GM12878 (cell line): ENCODE results near the gene INSIG2. TPM values are rescaled to one million over a fixed set of nuclear protein-coding genes. Genes with fewer than 3 reads are reported as not detected.

Experiments used
- ATAC-seq: fragments of 200-7000 bp; cut with Tn5 transposase; 3 replicates; pipeline ENCODE4 v1.9.1; 2020; ENCODE audit warnings: mild to moderate bottlenecking, moderate library complexity
- BruUV-seq: library from RNA; stranded (reverse); fragments of 400-500 nt; replicated peaks from 2 replicates; lab custom pipeline; 2021; lab: Mats Ljungman, UMichigan
- CTCF ChIA-PET: fragments of 300-600 bp; sonication (Branson Sonifier 250); formaldehyde crosslinking; extraction: SDS; loops from one replicate; lab custom pipeline; 2021; ENCODE audit warnings: inconsistent platforms; lab: Yijun Ruan, JAX
- POLR2A ChIA-PET: fragments of 350-600 bp; formaldehyde crosslinking; extraction: SDS; loops from one replicate; lab custom pipeline; 2021; ENCODE audit warnings: inconsistent platforms; lab: Charles Lee
- RAD21 ChIA-PET: fragments of 300-600 bp; sonication (Branson Sonifier 250); formaldehyde crosslinking; loops from one replicate; lab custom pipeline; 2023; ENCODE audit warnings: antibody characterized with exemption; ENCODE audit not compliant: unreplicated experiment; lab: Charles Lee
- SMC1A ChIA-PET: fragments of 300-600 bp; sonication (Branson Sonifier 250); formaldehyde crosslinking; loops from one replicate; lab custom pipeline; 2023; ENCODE audit not compliant: unreplicated experiment, uncharacterized antibody; lab: Charles Lee
- DNase-seq: peaks from one replicate; pipeline ENCODE4 v3.0.0-alpha.2; 2011; ENCODE audit warnings: low read depth, low spot score
- FAIRE-seq: peaks from 3 replicates; lab custom pipeline; 2011; peaks lifted over from hg19 to GRCh38; lab: Jason Lieb, UNC
- H2AFZ ChIP-seq: 2 replicates; pipeline ENCODE4 v1.6.0; 2011; ENCODE audit warnings: low read depth, low read length, control low read depth; ENCODE audit not compliant: control insufficient read depth
- H3K27ac ChIP-seq: 2 replicates; pipeline ENCODE4 v1.5.1; 2011; ENCODE audit warnings: control low read depth; ENCODE audit not compliant: control insufficient read depth, insufficient read depth
- H3K27me3 ChIP-seq, 2 experiments: replicated peaks in 1 of 2; 2 replicates each; pipeline versions ENCODE4 v1.6.0 to v1.6.1; 2011; ENCODE audit warnings: low read length in 1 of 2; ENCODE audit not compliant: control insufficient read depth in 2 of 2, insufficient read depth in 2 of 2
- H3K36me3 ChIP-seq, 2 experiments: 2 replicates each; pipeline ENCODE4 v1.5.1; 2011; ENCODE audit warnings: low read length in 1 of 2; ENCODE audit not compliant: control insufficient read depth in 2 of 2, insufficient read depth in 2 of 2
- H3K4me1 ChIP-seq: 2 replicates; pipeline ENCODE4 v1.6.1; 2011; ENCODE audit warnings: mild to moderate bottlenecking, low read length, moderate library complexity, mixed read lengths; ENCODE audit not compliant: control insufficient read depth, insufficient read depth
- H3K4me2 ChIP-seq: 2 replicates; pipeline ENCODE4 v1.6.0; 2011; ENCODE audit warnings: control low read depth; ENCODE audit not compliant: control insufficient read depth, insufficient read depth
- H3K4me3 ChIP-seq: fragments of 200-600 bp; sonication (generic); 2 replicates; pipeline ENCODE4 v1.5.1; 2016
- H3K79me2 ChIP-seq: 2 replicates; pipeline ENCODE4 v1.6.0; 2011; ENCODE audit warnings: low read length; ENCODE audit not compliant: control insufficient read depth, insufficient read depth
- H3K9ac ChIP-seq: 2 replicates; pipeline ENCODE4 v1.8.0; 2011; ENCODE audit warnings: low read length, control low read depth, mixed read lengths; ENCODE audit not compliant: control insufficient read depth, insufficient read depth
- H3K9me3 ChIP-seq: replicated peaks from 3 replicates; pipeline ENCODE4 v1.5.1; 2011; ENCODE audit warnings: mild to moderate bottlenecking, low read length; ENCODE audit not compliant: control insufficient read depth, insufficient read depth
- H4K20me1 ChIP-seq: 2 replicates; pipeline ENCODE4 v1.6.0; 2011; ENCODE audit not compliant: control insufficient read depth, insufficient read depth
- BMI1 ChIP-seq: fragments of 450-650 bp; IDR thresholded peaks from 2 replicates; pipeline ENCODE4 v1.6.1; 2016; ENCODE audit warnings: mild to moderate bottlenecking, moderate library complexity, borderline replicate concordance
- CREM ChIP-seq: IDR thresholded peaks from 2 replicates; pipeline ENCODE4 v1.6.1; 2014; ENCODE audit warnings: antibody characterized with exemption, low read depth
- POLR2AphosphoS5 ChIP-seq: IDR thresholded peaks from 2 replicates; pipeline ENCODE4 v1.6.1; 2011; ENCODE audit warnings: mild to moderate bottlenecking, low read length, inconsistent platforms
- RCOR1 ChIP-seq: conservative IDR thresholded peaks from 2 replicates; pipeline ENCODE4 v1.6.1; 2012; ENCODE audit warnings: low read depth, low read length, improper control_type of control experiment
- RUNX3 ChIP-seq: IDR thresholded peaks from 2 replicates; pipeline ENCODE4 v1.6.1; 2012; ENCODE audit warnings: low read length, inconsistent platforms
- SIX5 ChIP-seq: IDR thresholded peaks from 2 replicates; pipeline ENCODE4 v1.6.1; 2011; ENCODE audit warnings: mild to moderate bottlenecking, low read depth, low read length, moderate library complexity; ENCODE audit not compliant: severe bottlenecking
- SRF ChIP-seq, 2 experiments: IDR thresholded peaks; 2 replicates each; pipeline ENCODE4 v1.6.1; 2011; ENCODE audit warnings: low read depth in 2 of 2, low read length in 2 of 2, mild to moderate bottlenecking in 1 of 2, moderate library complexity in 1 of 2
- SUZ12 ChIP-seq: fragments of 200-600 bp; sonication (generic); IDR thresholded peaks from one replicate; pipeline ENCODE4 v1.6.1; 2018; ENCODE audit warnings: antibody characterized with exemption, mild to moderate bottlenecking; ENCODE audit not compliant: unreplicated experiment
- WGBS: methylation state at CpG from one replicate; pipeline ENCODE4 v1.1.6; 2016; ENCODE audit warnings: low lambda C conversion rate; ENCODE audit not compliant: insufficient replicate concordance, insufficient coverage; ENCODE audit errors: missing lambda C conversion rate; 5-methylcytosine and 5-hydroxymethylcytosine counted together
- in situ Hi-C: fragments of 300-500 bp; cut with MboI; formaldehyde crosslinking; loops from 9 replicates; pipeline ENCODE4 v1.14.3; 2018; ENCODE audit warnings: mixed read lengths
- intact Hi-C: fragments of 100-400 bp; cut with micrococcal nuclease; formaldehyde crosslinking; loops from one replicate; pipeline ENCODE4 v1.14.2; 2022; ENCODE audit not compliant: unreplicated experiment
- polyA plus RNA-seq, 11 experiments: library from polyadenylated mRNA; depleted of rRNA in 4 of 11; unstranded in 6 of 11; stranded (reverse) in 5 of 11; fragments of >200 nt; fragmentation: Nextera tagmentation in 4 of 11; fragmentation: Illumina TruSeq in 1 of 11; extraction: Ambion mirVana in 4 of 11; extraction: Trizol in 1 of 11; gene quantifications; 1 replicate in 1 of 11; 2 replicates in 10 of 11; pipeline versions ENCODE4 v1.2.1 to v1.2.3, GENCODE V29; 2011 to 2016; ENCODE audit warnings: inconsistent platforms in 2 of 11, missing spikeins in 2 of 11, low read depth in 1 of 11
- total RNA-seq, 4 experiments: library from RNA; depleted of rRNA in 3 of 4; stranded (reverse); fragments of >200 nt in 3 of 4; fragmentation: Illumina TruSeq in 1 of 4; extraction: Trizol in 1 of 4; gene quantifications; 2 replicates each; pipeline versions ENCODE4 v1.2.1 to v1.2.3, GENCODE V29; 2013 to 2021
- TF ChIP-seq, protein P1 (sequence below): IDR thresholded peaks from 2 replicates; pipeline ENCODE4 v1.6.1; 2012; ENCODE audit warnings: low read depth, low read length, improper control_type of control experiment
- TF ChIP-seq, protein P2 (sequence below): fragments of 150-350 bp; IDR thresholded peaks from 2 replicates; pipeline ENCODE4 v1.6.1; 2016; ENCODE audit warnings: low read depth, low read length

INSIG2 gene
- total and polyA plus RNA-seq, 10 of the 15 experiments (the other 5 are each of a cell fraction or from before 2014, with no cell fraction given) = 4.9 to 92.7 (median 12.0) TPM

DNA sequence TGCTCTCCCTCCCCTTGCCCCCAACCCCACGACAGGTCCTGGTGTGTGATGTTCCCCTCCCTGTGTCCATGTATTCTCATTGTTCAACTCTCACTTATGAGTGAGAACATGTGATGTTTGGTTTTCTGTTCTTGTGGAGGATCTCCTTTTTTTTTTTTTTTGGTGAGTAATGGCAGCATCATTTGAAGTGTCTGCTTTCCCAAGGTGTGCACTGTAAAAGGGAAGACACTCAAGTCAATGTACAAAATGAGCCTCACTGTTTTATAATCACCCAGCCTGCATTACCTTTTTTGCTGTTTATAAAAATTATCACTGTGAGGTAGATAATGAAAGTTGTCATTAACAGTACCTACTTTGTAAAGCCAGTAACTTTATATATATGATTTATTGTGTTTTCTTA is 56.9 kb downstream of the INSIG2 start (continued):
- no peak for TF ChIP-seq POLR2AphosphoS5

DNA sequence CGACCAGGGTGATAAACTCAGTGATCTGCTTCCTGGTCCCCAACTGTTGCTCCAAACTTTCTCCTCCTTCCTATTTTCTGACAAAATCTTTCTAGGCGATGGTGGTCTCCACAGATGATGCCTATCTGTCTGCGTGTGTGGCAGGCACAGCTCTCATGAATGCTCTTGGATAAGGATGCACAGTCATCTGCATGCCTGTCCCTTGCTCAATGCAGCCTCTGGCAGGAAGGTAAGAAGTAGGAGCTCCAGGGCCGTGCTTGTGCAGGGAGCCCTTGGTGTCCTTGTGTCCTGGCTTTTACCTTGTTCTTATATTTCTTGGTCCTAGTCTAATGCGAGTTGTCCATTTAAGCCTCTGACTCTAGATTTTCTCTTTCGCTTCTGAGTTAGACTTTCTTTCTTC is 57.5 kb downstream of the INSIG2 start:
- ChIA-PET SMC1A (interaction anchor here (0.6 to 5.1 kb wide), 4 partner anchors 23 to 678 kb away, joined by 3 to 29 read pairs (median 4); no protein-coding TSS in a partner anchor), POLR2A (interaction anchor here (0.6 kb wide), 1 partner anchor 33 kb away, joined by 3 read pairs; no protein-coding TSS in a partner anchor), RAD21 (interaction anchor here (1.1 kb wide), 1 partner anchor 99 kb away, joined by 6 read pairs; no protein-coding TSS in a partner anchor), CTCF (interaction anchor here (1.6 kb wide), 1 partner anchor 99 kb away, joined by 4 read pairs; no protein-coding TSS in a partner anchor)
- no peak overlapping the region for H2AFZ ChIP-seq
- no peak overlapping the region for H3K4me3 ChIP-seq
- no peak overlapping the region for H3K9ac ChIP-seq
- TF ChIP-seq SUZ12 (no peak), SIX5 (no peak), BMI1 (no peak), RUNX3 (no peak), CREM (no peak), POLR2AphosphoS5 (no peak), SRF (IDR thresholded peaks at IDR 0.05; ENCODE audit: low read depth in 2 of 2, low read length in 2 of 2) (no peak), RCOR1 (no peak)
- TF ChIP-seq, protein P1, sequence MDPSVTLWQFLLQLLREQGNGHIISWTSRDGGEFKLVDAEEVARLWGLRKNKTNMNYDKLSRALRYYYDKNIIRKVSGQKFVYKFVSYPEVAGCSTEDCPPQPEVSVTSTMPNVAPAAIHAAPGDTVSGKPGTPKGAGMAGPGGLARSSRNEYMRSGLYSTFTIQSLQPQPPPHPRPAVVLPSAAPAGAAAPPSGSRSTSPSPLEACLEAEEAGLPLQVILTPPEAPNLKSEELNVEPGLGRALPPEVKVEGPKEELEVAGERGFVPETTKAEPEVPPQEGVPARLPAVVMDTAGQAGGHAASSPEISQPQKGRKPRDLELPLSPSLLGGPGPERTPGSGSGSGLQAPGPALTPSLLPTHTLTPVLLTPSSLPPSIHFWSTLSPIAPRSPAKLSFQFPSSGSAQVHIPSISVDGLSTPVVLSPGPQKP = no peak
- TF ChIP-seq, protein P2, sequence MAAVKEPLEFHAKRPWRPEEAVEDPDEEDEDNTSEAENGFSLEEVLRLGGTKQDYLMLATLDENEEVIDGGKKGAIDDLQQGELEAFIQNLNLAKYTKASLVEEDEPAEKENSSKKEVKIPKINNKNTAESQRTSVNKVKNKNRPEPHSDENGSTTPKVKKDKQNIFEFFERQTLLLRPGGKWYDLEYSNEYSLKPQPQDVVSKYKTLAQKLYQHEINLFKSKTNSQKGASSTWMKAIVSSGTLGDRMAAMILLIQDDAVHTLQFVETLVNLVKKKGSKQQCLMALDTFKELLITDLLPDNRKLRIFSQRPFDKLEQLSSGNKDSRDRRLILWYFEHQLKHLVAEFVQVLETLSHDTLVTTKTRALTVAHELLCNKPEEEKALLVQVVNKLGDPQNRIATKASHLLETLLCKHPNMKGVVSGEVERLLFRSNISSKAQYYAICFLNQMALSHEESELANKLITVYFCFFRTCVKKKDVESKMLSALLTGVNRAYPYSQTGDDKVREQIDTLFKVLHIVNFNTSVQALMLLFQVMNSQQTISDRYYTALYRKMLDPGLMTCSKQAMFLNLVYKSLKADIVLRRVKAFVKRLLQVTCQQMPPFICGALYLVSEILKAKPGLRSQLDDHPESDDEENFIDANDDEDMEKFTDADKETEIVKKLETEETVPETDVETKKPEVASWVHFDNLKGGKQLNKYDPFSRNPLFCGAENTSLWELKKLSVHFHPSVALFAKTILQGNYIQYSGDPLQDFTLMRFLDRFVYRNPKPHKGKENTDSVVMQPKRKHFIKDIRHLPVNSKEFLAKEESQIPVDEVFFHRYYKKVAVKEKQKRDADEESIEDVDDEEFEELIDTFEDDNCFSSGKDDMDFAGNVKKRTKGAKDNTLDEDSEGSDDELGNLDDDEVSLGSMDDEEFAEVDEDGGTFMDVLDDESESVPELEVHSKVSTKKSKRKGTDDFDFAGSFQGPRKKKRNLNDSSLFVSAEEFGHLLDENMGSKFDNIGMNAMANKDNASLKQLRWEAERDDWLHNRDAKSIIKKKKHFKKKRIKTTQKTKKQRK = no peak
- H3K4me1 ChIP-seq = no peaks in the 10 kb centered on the region
- no TSS peak for BruUV-seq
- 55% methylated on average over 6 of the region's 6 CpGs for WGBS
- no peaks in the 10 kb centered on the region for H3K79me2 ChIP-seq
- in situ Hi-C loops (no loop called here), intact Hi-C loops (loop anchor here (5.0 kb wide), 1 partner anchor 99 kb away; no protein-coding TSS in a partner anchor)
- H3K27me3 ChIP-seq = no peaks in the 10 kb centered on the region
- no peak for ATAC-seq
- no peaks in the 10 kb centered on the region for H4K20me1 ChIP-seq
- no peak for DNase-seq
- no peak for FAIRE-seq
- H3K27ac ChIP-seq = no peak overlapping the region
- H3K4me2 ChIP-seq = no peak overlapping the region
- no peaks in the 10 kb centered on the region for H3K9me3 ChIP-seq
- no peaks in the 10 kb centered on the region for H3K36me3 ChIP-seq
